CD4-positive, alpha-beta T cell treated with Interleukin-21 for 1 hour (primary cell): ENCODE measurements around the gene CDH13.

Experiments used
- DNase-seq: peaks from one replicate; pipeline ENCODE4 v3.0.0-alpha.2; 2020

CDH13 gene

GRCh38 chr16:83393196-83393981 is 766.6 kb downstream of the CDH13 start:
- no peak for DNase-seq

DNA sequence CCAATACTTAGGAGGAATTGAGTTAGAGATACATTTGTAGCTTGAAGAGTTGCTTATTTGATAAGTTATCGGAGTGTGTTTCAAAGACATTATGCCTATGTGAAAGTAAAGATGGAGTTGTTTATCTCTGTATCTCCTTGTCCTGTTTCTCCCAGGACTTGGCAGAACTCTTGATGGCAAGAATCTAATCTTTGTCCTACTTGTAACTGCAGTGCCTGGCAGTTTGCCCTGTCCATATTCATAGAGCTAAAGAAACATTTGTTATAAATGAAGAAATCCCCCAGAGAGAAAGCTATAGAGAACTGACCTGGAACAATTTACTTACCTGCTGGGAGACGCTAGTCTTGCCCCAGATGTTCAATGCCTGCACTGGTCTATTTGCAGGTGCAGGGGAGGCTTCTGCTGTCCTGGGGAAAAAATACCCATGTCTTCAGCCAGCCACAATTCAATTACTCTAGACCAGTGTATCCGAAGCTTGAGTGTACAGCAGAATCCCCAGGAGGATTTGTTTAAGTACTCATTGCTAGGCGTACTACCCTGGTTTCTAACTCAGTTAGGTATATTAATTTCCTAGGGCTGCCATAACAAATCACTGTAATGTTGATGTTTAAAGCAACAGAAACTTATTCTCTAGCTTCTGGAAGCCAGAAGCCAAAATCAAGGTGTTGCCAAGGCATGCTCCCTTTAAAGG is 771.0 kb downstream of the CDH13 start:
- DNase-seq, result no peak

GRCh38 chr16:83400234-83400633 is 773.5 kb downstream of the CDH13 start:
- no peak for DNase-seq

- no peak for DNase-seq
These were observed 775.5 kb downstream of the CDH13 start for GRCh38 chr16:83402160-83402814.

DNA sequence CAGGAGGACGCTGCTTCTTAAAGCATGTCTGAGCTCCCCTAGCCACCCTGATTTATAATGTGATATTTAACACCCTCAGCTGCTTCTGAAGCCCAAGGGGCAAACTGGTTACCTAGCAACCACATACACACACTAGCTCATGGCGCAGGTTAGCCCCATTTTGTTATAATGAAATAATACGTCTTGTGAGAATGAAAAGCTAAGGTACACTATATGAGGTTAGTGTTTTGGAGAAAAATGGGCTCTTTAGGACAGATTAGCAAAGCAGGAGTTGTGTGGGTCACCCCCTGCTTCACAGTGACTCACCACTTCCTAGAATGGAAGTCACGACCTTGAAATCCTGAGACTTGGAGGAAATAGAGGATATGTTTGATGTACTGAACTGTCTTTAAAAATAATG is 776.2 kb downstream of the CDH13 start:
- no peak for DNase-seq

GRCh38 chr16:83403761-83404160 is 777.0 kb downstream of the CDH13 start:
- no peak for DNase-seq

DNA sequence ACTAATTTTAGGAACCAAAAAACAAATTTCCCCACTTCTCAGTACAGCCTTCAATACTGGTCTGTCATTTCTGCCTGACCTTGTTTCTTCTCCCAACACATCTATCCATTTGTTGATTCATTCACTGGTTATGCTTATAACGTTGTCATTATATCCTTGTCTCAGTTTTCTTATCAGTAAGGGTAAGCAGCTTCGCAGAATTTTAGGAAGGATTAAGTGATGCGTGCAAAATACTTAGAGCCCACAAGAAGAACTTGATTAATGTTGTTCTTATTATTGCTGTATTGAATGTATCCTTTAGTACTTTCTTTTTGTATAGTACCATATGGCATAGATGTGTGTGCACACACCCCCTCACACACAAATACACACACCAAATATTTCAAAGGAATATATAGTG is 777.5 kb downstream of the CDH13 start:
- DNase-seq, result no peak

DNA sequence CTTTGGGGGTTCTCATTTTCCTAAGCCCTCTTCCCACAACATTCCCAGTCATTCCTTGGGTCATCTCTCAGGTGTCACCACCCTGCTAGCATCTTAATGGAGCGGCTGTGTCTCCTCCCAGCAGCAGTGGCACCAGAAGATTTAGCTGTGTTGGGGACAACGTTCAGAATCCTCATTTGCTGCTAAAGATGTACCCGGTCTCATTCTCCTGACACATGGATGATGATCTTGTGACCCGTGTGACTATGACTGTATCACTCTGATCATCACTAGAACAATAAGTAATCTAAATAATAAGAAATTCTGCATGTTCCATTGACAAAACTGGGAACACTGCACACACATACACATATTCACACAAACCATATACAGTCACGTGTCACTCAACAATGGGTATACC is 781.2 kb downstream of the CDH13 start:
- DNase-seq, result no peak

GRCh38 chr16:83409347-83409746 is 782.6 kb downstream of the CDH13 start:
- DNase-seq, result no peak

DNA sequence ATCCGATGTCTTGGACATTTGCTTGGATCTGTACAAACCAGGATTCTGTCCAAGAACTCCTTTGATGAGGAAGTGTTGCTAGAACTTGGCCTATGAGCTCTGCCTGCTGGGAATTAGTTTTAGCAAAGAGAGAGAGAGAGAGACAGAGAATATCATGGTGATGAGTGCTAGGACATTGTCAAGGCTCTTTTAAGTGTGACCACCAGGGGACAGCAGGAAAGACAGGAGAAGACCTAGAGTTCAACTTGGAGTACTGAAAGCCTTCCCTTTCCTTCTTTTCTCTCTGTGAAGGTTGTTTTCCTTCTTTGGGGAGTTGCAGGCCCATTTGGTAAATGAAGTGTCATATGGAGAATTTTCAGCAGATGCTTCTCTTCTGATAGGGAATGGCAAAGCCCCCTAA is 791.8 kb downstream of the CDH13 start:
- no peak for DNase-seq

DNA sequence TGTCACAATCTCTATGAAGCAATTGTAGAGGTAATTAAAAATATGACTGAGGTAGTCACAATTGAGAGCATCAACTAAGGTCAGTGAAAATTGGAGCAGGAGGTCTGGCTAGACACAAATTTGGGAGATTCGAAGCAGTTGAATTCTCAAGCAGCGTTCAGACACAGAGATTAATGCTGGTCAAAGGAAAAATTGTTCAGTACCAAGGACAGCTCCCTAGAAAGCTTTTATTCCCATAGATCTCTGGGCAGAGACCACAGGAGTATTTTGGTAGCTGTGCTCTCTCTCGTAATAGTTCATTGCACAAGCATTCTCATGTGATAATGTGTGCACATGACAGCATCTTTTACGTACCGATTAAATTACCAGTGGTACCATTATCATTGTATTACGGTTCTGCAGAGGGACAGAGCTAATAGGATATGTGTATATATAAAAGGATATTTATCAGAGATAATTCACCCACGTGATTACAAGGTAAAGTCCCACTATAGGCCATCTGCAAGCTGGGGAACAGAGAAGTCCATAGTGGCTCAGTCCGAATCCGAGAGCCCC is 793.5 kb downstream of the CDH13 start:
- DNase-seq, result no peak

DNA sequence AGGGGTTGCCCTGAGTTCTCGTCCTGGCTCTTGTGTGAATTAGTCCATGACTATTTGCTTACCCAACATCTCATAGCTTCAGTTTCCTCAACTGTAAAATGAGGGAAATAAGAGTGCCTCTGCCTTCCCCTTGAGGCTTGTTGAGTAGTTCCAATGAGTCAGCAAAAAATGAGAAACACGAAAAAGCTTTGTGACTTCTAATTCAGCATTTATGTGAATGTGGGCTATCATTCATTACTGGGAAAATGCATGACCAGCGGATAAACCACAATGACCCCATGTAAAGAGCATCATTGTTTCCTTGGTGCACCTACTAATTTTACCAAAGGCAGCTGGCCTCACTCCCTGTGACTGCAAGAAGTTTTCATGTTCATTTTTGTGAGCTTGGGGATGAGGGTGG is 806.4 kb downstream of the CDH13 start:
- no peak for DNase-seq

- DNase-seq, result no peak
These were observed 810.3 kb downstream of the CDH13 start for GRCh38 chr16:83437036-83437435.

DNA sequence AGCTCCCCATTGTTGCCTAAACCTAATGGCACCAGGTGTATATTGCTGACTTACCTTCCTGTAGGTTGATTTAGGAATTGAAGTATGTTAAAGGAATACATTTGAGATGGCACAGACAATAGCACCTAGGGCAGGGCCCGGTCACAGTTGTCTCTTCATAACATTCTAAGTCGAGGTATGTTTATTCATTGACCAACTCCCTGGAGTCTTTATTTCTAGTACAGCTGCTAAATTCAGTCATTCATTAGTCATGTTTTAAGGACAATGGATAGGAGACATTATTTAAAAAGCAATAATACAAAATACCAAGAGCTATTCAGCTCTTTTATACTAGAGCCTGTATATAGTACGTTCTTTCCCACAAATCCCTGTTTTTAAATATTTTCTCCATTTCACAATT is 811.6 kb downstream of the CDH13 start:
- no peak for DNase-seq

- no peak for DNase-seq
These were observed 812.6 kb downstream of the CDH13 start for GRCh38 chr16:83439412-83439811.

DNA sequence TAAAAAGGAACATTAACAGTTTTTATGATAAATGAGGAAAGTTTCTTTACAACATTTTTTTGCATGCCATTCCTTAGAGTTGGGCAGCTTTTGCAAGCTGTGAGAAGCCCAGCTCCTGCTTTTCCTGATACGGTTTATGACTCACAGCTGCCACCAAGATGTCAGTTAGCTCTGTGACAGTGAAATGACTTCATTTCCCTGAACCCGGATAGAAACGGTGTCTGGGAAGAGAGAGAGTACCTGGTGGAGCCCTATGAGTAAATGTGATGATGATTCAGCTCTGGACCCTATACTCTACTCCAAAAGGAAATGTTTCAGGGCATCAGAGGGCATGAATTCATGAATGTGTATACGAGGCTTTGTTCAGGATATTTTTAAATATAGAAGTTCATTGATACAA is 814.7 kb downstream of the CDH13 start:
- no peak for DNase-seq

DNA sequence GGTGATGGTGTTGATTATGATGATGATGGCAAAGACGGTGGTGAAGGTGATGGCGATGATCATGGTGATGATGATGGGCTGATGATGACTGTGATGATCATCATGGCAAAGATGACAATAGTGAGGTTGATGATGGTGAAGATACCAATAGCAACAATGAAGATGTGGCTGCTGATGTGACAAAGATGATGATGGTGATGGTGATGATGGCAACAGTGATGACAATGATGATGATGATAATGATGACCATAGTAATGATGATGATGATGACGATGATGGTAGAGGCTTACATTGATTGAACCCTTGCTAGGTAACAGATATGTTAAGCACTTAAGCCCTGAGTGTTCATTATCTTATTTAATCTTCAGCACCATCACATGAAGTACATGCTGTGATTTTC is 817.2 kb downstream of the CDH13 start:
- no peak for DNase-seq

DNA sequence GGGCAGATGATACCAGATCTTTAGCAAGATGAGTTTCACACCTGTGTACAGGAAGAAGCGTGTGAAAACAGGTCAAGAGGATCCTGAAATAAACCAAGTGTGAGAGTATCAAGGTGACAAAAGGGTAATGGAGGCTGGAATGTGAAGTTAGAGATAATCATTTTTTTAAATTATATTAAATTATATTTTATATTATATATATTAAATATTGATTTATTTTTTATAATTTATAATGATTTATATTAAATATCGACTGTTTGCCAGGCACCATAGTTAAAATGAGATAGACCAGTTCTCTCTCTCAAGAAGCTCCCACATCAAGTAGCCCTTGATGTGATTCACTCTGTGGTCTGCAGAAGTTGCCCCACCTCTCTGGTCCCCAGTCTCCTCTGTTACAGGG is 820.8 kb downstream of the CDH13 start:
- DNase-seq, result no peak

DNA sequence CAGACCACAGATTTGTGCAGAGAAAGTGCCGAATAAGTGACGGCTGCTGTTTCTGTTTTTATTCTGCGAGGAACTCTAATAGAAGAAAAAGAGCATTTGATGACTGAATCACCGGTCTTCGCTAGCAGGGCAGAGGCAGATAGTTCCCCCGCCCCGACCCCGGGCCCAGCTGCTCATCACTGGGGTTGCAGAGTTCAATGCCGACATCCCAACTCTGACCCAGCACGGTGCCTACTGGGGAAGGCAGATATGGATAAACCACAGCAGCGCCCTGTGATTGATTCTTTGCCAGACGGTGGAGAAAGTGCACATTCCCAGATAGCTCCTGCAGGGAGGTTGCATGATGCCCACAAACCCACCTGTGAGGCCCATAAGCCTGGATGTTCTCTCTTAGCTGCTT is 823.1 kb downstream of the CDH13 start:
- DNase-seq, result no peak

GRCh38 chr16:83453977-83454376 is 827.2 kb downstream of the CDH13 start:
- DNase-seq, result no peak

GRCh38 chr16:83455716-83456115 is 828.9 kb downstream of the CDH13 start:
- DNase-seq, result no peak

- DNase-seq, result no peak
These were observed 830.2 kb downstream of the CDH13 start for GRCh38 chr16:83456934-83457333.

- no peak for DNase-seq
These were observed 831.8 kb downstream of the CDH13 start for GRCh38 chr16:83458612-83459011.

GRCh38 chr16:83464991-83465390 is 838.2 kb downstream of the CDH13 start:
- no peak for DNase-seq
